Prostate gland (tissue), 2 donors: ENCODE results near the gene HEG1. TPM values are rescaled to one million over a fixed set of nuclear protein-coding genes. Genes with fewer than 3 reads are reported as not detected.

Experiments
- DNase-seq: peaks from one replicate; pipeline ENCODE4 v3.0.0-alpha.2; 2019; ENCODE audit warnings: low spot score
- H3K27ac ChIP-seq, 2 donors: fragments of 200-600 bp; sonication (generic); 2 replicates each; pipeline ENCODE4 v1.5.1; 2017 to 2019
- H3K27me3 ChIP-seq: fragments of 200-600 bp; sonication (generic); replicated peaks from 2 replicates; pipeline ENCODE4 v1.5.1; 2019; ENCODE audit not compliant: insufficient read depth
- H3K36me3 ChIP-seq, 2 donors: fragments of 200-600 bp; sonication (generic); 1 replicate in 1 of 2; 2 replicates in 1 of 2; pipeline versions ENCODE4 v1.5.1 to v1.8.1; 2017 to 2019
- H3K4me1 ChIP-seq: fragments of 200-600 bp; sonication (generic); replicated peaks from 2 replicates; pipeline ENCODE4 v1.5.1; 2019
- H3K4me3 ChIP-seq, 2 donors: fragments of 200-600 bp; sonication (generic); 2 replicates each; pipeline ENCODE4 v1.5.1; 2017 to 2019
- H3K9me3 ChIP-seq: fragments of 200-600 bp; sonication (generic); 2 replicates; pipeline ENCODE4 v1.5.1; 2017
- POLR2A ChIP-seq: fragments of 450-650 bp; IDR thresholded peaks from one replicate; pipeline ENCODE4 v1.6.1; 2016; ENCODE audit warnings: antibody characterized with exemption, mild to moderate bottlenecking
- POLR2AphosphoS5 ChIP-seq: sonication (generic); formaldehyde crosslinking; IDR thresholded peaks from one replicate; pipeline ENCODE4 v1.6.1; 2017; ENCODE audit warnings: antibody characterized with exemption
- WGBS: methylation state at CpG from one replicate; pipeline ENCODE4 v1.1.5; 2018; 5-methylcytosine and 5-hydroxymethylcytosine counted together
- intact Hi-C: fragments of 100-400 bp; cut with DNase I; formaldehyde crosslinking; loops from one replicate; pipeline ENCODE4 v1.14.2; 2022
- total RNA-seq, 2 donors: library from RNA; depleted of rRNA; stranded (reverse); fragments of >200 nt; gene quantifications; one replicate each; pipeline ENCODE4 v1.1.0, GENCODE V29; 2016
- TF ChIP-seq, protein P1 (sequence below), 4 experiments: fragments of 200-600 bp in 2 of 4; fragments of 450-650 bp in 2 of 4; sonication (generic) in 2 of 4; IDR thresholded peaks; 1 replicate in 3 of 4; 2 replicates in 1 of 4; pipeline ENCODE4 v1.5.1; 2016 to 2019; ENCODE audit warnings: antibody characterized with exemption in 4 of 4, mild to moderate bottlenecking in 2 of 4, moderate library complexity in 2 of 4

The HEG1 gene
- total RNA-seq, 2 donors from 2014 or later = 27.5 to 130 TPM

DNA sequence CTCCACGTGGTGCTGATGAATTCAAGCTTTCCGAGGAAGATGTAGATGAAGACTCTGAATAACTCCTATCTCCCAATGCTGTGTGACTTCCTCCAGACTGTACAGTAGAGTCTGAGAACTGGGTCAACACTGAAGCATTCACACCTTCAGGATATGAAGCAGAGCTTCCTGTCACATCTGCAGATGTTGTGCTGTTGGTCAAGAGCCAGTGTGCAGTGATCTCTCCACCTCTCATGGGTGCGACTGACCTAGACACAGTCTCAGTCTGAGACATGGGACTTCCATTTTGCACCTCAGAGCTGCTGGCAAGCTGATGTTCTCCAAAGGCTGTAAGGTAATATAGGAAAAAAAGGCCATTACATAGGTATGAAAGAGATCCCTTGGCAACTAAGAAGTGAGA, 36.5 kb downstream of the HEG1 start:
- no peak for DNase-seq
- no peak for TF ChIP-seq POLR2AphosphoS5
- TF ChIP-seq POLR2A = no peak
- TF ChIP-seq, protein P1, sequence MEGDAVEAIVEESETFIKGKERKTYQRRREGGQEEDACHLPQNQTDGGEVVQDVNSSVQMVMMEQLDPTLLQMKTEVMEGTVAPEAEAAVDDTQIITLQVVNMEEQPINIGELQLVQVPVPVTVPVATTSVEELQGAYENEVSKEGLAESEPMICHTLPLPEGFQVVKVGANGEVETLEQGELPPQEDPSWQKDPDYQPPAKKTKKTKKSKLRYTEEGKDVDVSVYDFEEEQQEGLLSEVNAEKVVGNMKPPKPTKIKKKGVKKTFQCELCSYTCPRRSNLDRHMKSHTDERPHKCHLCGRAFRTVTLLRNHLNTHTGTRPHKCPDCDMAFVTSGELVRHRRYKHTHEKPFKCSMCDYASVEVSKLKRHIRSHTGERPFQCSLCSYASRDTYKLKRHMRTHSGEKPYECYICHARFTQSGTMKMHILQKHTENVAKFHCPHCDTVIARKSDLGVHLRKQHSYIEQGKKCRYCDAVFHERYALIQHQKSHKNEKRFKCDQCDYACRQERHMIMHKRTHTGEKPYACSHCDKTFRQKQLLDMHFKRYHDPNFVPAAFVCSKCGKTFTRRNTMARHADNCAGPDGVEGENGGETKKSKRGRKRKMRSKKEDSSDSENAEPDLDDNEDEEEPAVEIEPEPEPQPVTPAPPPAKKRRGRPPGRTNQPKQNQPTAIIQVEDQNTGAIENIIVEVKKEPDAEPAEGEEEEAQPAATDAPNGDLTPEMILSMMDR (IDR thresholded peaks at IDR 0.05) = no peak
- WGBS = 91% methylated on average over 3 of the region's 3 CpGs
- no peaks in the 10 kb centered on the region for H3K4me1 ChIP-seq
- H3K4me3 ChIP-seq = no peak overlapping the region
- H3K9me3 ChIP-seq = no peaks in the 10 kb centered on the region
- H3K36me3 ChIP-seq = no peaks in the 10 kb centered on the region
- no peaks in the 10 kb centered on the region for H3K27me3 ChIP-seq
- intact Hi-C loops = no loop called here
- no peak overlapping the region for H3K27ac ChIP-seq

DNA sequence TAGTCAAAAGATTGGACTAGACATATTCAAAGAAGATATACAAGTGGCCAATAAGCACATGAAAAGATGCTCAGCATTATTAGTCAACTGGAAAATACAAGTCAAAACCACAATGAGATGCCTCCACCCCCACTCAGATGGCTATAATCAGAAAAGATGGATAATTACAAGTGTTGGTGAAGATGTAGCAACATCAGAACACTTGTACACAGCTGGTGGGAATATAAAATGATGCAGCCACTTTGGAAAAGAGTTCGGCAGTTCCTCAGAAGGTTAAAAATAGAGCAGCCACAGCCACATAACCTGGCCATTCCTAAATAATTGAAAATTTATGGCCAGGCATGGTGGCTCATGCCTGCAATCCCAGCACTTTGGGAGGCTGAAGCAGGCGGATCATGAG, 38.4 kb downstream of the HEG1 start:
- H3K4me3 ChIP-seq = no peak overlapping the region
- no peak overlapping the region for H3K27ac ChIP-seq
- H3K9me3 ChIP-seq = no peaks in the 10 kb centered on the region
- TF ChIP-seq POLR2AphosphoS5 (no peak), POLR2A (no peak)
- TF ChIP-seq, protein P1 (IDR thresholded peaks at IDR 0.05) = no peak
- H3K36me3 ChIP-seq = peaks cover 7 to 11% of the 10 kb centered on the region in 2 donors
- intact Hi-C loops = no loop called here
- 96% methylated on average over 2 of the region's 2 CpGs for WGBS
- no peak for DNase-seq
- H3K4me1 ChIP-seq = no peaks in the 10 kb centered on the region
- no peaks in the 10 kb centered on the region for H3K27me3 ChIP-seq

DNA sequence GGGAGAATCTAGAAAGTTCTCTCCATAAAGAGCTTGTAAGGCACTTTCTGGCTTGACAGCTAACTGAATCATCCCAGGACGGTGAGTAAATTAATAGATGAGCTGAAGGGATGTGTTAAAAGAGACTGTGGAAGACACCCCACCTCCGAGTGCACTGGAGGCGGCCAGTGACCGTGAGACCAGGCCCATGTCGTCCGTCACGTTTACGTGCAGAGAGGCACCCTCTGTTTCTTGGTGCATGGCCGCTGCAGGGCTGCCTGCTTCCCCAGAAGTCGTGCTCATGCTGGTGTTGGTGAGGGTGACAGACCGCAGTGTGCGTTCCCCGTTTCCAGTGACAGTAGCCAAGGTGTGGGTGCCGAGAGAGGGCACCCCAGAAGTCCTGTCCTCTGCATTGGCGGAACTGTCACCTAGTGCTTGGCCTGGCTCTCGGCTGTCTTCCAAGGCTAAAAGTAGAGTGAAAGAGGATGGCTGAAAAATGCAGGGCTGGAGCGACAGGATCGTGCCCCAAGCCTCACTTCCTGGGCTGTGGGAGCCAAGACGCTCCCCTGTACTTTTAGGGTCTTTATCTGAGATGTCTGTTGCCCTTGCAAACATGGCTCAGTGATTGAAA, 41.1 kb downstream of the HEG1 start:
- 86% methylated on average over 19 of the region's 19 CpGs for WGBS
- Histone ChIP-seq H3K9me3 (no peaks in the 10 kb centered on the region), H3K27ac (no peak overlapping the region), H3K4me1 (no peaks in the 10 kb centered on the region), H3K27me3 (no peaks in the 10 kb centered on the region), H3K4me3 (no peak overlapping the region), H3K36me3 (peaks cover 7 to 14% of the 10 kb centered on the region in 2 donors)
- intact Hi-C loops = no loop called here
- DNase-seq = no peak
- TF ChIP-seq, protein P1 (IDR thresholded peaks at IDR 0.05) = no peak
- TF ChIP-seq POLR2A = no peak
- no peak for TF ChIP-seq POLR2AphosphoS5

DNA sequence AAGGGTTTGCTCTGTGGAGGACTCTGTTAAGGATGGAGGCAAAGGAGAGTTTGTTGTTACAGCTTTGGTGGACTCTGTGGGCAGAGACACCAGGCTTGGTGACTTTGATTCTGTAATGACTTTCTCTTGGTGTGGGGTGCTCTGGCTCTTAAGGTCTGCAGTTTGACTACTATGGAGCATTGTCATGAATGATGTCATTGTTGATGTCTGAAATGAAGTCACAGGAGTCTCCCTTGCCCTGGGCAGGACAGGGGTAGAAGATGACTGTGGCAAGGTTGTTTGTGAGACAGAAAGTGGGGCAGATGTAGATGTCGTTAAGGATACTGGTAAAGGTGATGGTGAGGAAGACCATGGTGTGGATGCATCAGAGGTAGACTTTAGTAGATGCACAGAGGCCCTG, 42.7 kb downstream of the HEG1 start:
- Histone ChIP-seq H3K36me3 (peaks cover 7 to 14% of the 10 kb centered on the region in 2 donors), H3K9me3 (no peaks in the 10 kb centered on the region), H3K27me3 (no peaks in the 10 kb centered on the region), H3K27ac (no peak overlapping the region), H3K4me3 (no peak overlapping the region), H3K4me1 (no peaks in the 10 kb centered on the region)
- TF ChIP-seq POLR2AphosphoS5 (no peak), POLR2A (no peak)
- TF ChIP-seq, protein P1 (IDR thresholded peaks at IDR 0.05) = no peak
- no peak for DNase-seq
- WGBS = 100% methylated on average over 1 of the region's 1 CpG
- intact Hi-C loops = no loop called here

DNA sequence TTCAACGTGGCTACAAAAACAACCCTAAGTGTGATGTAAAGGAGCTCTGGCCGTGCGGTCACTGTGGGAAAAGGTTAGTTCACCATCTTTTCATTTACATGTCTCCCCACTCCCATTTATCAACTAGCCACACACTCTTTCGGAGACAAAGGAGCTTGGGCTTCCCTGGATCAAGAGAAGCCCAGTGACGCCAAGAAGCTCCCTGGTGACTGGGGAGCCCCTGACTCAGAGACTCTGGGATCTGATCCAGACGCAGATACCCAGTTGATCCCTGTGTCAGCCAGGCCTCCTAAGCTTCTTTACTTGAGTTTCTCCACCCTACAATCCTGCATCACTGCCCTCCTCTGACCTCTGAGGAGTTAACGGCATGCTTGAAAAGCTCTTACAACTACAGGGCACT, 43.9 kb downstream of the HEG1 start:
- 67% methylated on average over 7 of the region's 7 CpGs for WGBS
- H3K27me3 ChIP-seq = no peaks in the 10 kb centered on the region
- no peaks in the 10 kb centered on the region for H3K9me3 ChIP-seq
- no peak for TF ChIP-seq POLR2AphosphoS5
- TF ChIP-seq, protein P1 (IDR thresholded peaks at IDR 0.05) = no peak
- TF ChIP-seq POLR2A = no peak
- H3K36me3 ChIP-seq = peaks cover 7 to 14% of the 10 kb centered on the region in 2 donors
- H3K4me3 ChIP-seq = no peak overlapping the region
- intact Hi-C loops = no loop called here
- DNase-seq = no peak
- H3K27ac ChIP-seq = no peak overlapping the region
- no peaks in the 10 kb centered on the region for H3K4me1 ChIP-seq
